HG03108 (cell line): Measurements from ENCODE around the gene BSPH1.
"Not testable (repeated sequence)": the region's sequence is repeated elsewhere in the genome, so short reads cannot be mapped to it uniquely, and the experiment has no call there.

Experiments
- ATAC-seq: cut with Tn5 transposase; IDR thresholded peaks from one replicate; pipeline ENCODE4 v1.9.1; 2021; ENCODE audit warnings: moderate library complexity; ENCODE audit not compliant: unreplicated experiment

BSPH1 gene, protein sequence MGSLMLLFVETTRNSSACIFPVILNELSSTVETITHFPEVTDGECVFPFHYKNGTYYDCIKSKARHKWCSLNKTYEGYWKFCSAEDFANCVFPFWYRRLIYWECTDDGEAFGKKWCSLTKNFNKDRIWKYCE

GRCh38 chr19:47992070-47992469, at the start of gene BSPH1:
BSPH1 (minus strand) TSS chr19:47992170; CDS start chr19:47992081, 89 bp downstream.
- no peak for ATAC-seq

- no peak for ATAC-seq
Observed at GRCh38 chr19:48036765-48037164, 44.8 kb upstream of the BSPH1 start.

- ATAC-seq, result no peak
Observed at GRCh38 chr19:48033604-48034003, 41.6 kb upstream of the BSPH1 start.

- no peak for ATAC-seq
Observed at GRCh38 chr19:48030073-48030472, 38.1 kb upstream of the BSPH1 start.

DNA sequence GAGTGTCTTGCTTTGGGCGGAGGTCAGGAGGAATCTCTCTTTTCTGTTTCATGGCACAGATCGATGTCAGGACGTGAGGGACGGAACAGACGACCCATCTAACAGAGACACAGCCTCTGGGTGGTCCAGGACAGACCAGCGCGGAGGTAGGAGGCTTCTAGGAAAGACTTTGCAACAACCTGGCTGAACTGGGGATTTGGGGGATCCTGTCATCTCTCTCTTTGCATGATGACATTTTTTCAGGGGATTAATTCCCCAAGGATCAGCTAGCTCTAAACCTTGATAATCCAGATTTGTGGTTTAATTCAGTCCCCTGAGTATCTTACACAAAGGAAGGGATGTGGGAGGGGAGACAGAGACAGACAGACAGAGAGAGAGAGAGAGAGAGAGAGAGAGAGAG, 37.5 kb upstream of the BSPH1 start:
- ATAC-seq, result no peak

GRCh38 chr19:48025480-48025879, 33.5 kb upstream of the BSPH1 start:
- no peak for ATAC-seq

- ATAC-seq, result no peak
Observed at GRCh38 chr19:48023518-48023917, 31.5 kb upstream of the BSPH1 start.

DNA sequence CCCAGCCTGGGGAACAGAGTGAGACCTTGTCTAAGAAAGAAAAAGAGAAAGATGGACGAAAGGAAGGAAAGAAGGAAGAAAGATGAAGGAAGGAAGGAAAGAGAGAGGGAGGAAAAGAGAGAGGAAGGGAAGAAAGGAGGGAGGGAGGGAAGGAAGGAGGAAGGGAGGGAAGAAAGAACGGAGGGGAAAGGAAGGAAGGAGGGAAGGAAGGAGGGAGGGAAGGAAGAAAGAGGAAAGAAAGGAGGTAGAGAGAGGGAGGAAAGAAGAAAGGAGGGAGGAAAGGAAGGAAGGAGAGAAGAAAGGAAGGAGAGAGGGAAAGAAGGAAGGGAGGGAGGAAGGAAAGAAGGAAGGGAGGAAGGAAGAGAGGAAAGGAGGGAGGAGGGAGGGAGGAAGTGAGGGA, 31.0 kb upstream of the BSPH1 start:
- ATAC-seq, result no peak

DNA sequence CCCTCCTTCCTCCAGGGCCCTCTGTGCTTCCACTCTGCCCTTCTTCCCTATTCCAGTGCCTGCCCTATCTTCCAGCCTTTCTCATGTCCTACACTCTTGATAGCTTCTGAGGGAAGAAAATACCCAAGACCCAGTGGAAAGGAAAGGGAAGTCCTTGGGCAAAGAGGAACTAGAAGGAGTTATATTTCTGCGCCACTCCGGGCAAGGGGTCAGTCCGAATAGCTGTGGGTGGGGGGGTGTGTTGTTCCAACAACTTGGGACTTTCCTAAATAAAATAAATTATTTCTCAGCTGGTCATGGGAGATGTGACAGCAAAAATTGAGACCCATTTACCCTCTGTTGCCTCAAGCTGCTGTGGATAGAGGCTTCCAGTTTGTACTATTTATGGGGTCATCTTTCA, 28.7 kb upstream of the BSPH1 start:
- ATAC-seq, result no peak

DNA sequence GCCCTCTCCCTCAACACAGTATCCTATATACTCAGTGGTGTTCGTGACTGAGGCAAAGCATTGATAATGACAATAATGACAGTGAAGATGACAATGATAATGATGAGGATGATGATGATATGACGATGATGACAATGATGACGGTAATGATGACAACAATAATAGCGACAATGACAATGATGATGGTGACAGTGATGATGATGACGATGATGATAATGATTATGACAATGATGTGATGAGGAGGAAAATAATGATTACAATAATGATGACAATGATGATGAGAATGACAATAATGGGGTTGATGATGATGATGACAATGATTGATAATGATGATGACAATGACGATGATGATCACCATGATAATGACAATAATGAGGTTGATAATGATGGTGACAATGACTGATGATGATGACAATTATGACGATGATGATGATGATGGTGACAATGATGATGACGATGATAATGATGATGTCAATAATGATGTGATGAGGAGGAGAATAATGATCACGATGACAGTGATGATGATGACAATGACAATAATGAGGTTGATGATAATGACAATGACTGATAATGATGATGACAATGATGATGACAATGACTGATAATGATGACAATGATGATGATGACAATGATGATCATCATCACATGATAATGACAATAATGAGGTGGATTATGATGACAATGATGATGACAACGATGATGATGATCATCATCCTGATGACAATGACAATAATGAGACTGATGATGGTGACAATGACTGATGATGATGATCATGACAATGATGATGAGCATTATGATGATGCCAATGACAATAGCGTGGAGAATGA, 19.2 kb upstream of the BSPH1 start:
- no peak for ATAC-seq

GRCh38 chr19:48006762-48007161, 14.8 kb upstream of the BSPH1 start:
- ATAC-seq, result no peak

GRCh38 chr19:48004236-48004635, 12.3 kb upstream of the BSPH1 start:
- no peak for ATAC-seq

DNA sequence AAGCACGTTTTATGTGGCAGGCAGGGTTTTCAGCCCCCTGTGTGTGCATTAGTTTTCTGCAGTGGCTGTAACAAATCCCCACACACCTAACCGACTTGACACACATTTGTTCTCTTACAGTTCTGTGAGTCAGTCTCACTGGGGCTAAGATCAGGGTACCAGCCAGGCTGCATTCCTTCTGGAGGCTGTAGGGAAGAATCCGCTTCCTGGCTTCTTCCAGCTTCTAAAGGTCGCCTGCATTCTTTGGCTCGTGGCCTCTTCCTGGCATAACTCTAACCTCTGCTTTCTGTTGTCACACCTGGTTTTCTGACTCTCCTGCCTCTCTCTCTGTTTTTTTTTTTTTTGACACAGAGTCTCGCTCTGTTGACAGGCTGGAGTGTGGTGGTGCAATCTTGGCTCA, 8.9 kb upstream of the BSPH1 start:
- ATAC-seq, result no peak

GRCh38 chr19:47998800-47999199, 6.8 kb upstream of the BSPH1 start:
- no peak for ATAC-seq

DNA sequence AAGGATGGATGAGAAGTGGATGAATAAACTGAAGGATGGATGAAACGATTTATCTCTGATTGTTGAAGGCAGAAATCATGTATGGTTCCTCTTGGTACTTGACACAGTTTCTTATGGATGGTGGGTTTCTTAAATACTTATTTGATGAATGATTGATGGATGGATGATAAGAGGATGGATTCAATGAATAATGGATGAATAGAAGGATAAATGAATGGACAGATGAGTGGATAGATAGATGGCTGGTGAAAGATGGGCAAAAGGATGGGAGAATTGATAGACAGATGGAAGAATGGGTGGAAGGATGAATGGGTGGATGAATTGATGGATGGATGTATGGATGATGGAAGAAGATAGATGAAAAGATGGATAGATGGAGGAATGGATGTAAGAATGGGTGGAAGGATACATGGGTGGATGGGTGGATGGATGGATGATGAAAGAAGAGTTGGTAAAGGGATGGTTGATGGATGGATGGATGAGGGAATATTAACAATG, 4.3 kb upstream of the BSPH1 start:
- ATAC-seq, result no peak

DNA sequence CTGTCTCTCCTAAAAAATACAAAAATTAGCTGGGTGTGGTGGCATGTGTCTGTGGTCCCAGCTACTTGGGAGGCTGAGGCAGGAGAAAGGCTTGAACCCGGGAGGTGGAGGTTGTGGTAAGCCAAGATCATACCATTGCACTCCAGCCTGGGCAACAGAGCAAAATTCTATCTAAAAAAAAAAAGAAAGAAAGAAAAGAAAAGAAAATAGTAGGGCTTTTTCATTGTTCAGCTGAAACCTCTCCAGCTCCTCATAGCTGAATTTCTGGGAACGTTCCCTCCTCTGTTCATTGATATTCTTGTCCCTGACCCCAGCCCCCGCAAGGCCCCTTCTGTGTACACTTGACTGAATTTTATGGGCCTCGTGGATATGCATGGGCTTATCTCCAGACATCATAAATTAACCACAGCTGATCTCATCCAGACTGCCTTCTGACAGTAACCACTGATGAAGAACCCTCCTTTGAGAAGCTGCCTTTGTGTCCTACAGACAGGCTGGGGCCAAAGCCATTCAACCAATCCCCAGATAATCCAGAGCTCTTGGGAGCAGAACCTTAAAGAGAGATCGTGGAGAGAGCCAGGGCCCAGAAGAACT, 2.3 kb upstream of the BSPH1 start, which contains the start of gene ELSPBP1:
TSS of gene ELSPBP1 (plus strand) at position 424 of the 594 bp plus-strand sequence. CDS start 14,036 bp downstream, outside the sequence.
- ATAC-seq, result no peak

DNA sequence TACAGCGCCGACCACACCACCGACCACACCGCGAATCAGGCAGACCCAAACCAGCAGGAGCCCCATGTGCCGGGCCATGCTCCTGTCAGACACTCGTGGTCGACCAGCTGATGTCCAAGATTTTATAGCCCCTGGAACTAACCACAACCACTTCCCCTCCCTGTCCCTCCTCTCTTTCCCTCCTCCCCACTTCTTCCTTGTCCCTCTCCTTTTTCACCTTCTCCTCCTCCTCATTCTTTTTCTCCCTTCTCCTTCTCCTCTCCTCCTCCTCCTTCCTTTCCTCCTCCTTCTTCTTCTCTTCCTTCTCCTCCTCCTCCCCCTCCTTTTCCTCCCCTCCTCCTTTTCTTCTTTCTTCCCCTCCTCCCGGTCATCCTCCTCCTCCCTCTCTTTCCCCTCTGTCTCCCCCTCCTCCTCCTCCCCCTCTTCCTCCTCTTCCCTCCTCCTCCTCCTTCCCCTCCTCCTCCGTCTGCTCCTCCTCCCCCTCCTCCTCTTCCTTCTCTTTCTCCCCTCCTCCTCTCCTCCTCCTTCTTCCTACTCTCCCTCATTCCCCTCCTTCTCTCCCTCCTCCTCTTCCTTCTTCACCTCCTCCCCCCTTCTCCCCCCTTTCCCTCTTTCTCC, 670 bp downstream of the BSPH1 start:
- ATAC-seq, result no peak

GRCh38 chr19:47973529-47973928, 18.4 kb downstream of the BSPH1 start:
- ATAC-seq, result no peak

- ATAC-seq, result not testable (repeated sequence)
Observed at GRCh38 chr19:47955936-47956335, 36.0 kb downstream of the BSPH1 start.

GRCh38 chr19:47952132-47952531, 39.8 kb downstream of the BSPH1 start:
- not testable (repeated sequence) for ATAC-seq

- not testable (repeated sequence) for ATAC-seq
Observed at GRCh38 chr19:47949852-47950521, 42.0 kb downstream of the BSPH1 start.
